WTC11 (cell line): ENCODE measurements around the gene PEX7.

ENCODE experiments used
- CBFB ChIP-seq: sonication (generic); formaldehyde crosslinking; IDR thresholded peaks from 2 replicates; pipeline ENCODE4 v1.8.1; 2022; ENCODE audit warnings: mild to moderate bottlenecking, low read depth, missing genetic modification reagents
- CREB1 ChIP-seq: sonication (generic); formaldehyde crosslinking; IDR thresholded peaks from 2 replicates; pipeline ENCODE4 v1.8.0; 2023; ENCODE audit warnings: mild to moderate bottlenecking, missing genetic modification reagents
- CTCF ChIP-seq: fragments of 200-600 bp; IDR thresholded peaks from 2 replicates; pipeline ENCODE4 v1.8.0; 2022; ENCODE audit warnings: antibody characterized with exemption
- HMGXB4 ChIP-seq: sonication (generic); formaldehyde crosslinking; IDR thresholded peaks from 2 replicates; pipeline ENCODE4 v1.8.1; 2023; ENCODE audit warnings: mild to moderate bottlenecking, moderate library complexity, missing genetic modification reagents
- JUN ChIP-seq: sonication (generic); formaldehyde crosslinking; IDR thresholded peaks from 2 replicates; pipeline ENCODE4 v1.8.0; 2023; ENCODE audit warnings: mild to moderate bottlenecking, missing genetic modification reagents
- MYBL2 ChIP-seq: sonication (generic); formaldehyde crosslinking; IDR thresholded peaks from 2 replicates; pipeline ENCODE4 v1.8.1; 2023; ENCODE audit warnings: mild to moderate bottlenecking, moderate library complexity, missing genetic modification reagents
- SP1 ChIP-seq: sonication (generic); formaldehyde crosslinking; conservative IDR thresholded peaks from 2 replicates; pipeline ENCODE4 v1.8.1; 2022; ENCODE audit warnings: missing genetic modification reagents
- TCF7 ChIP-seq: sonication (generic); formaldehyde crosslinking; IDR thresholded peaks from 2 replicates; pipeline ENCODE4 v1.8.0; 2022; ENCODE audit warnings: mild to moderate bottlenecking, low read depth, missing genetic modification reagents, moderate library complexity
- TEAD1 ChIP-seq: sonication (generic); formaldehyde crosslinking; IDR thresholded peaks from 2 replicates; pipeline ENCODE4 v1.8.0; 2022; ENCODE audit warnings: mild to moderate bottlenecking, missing genetic modification reagents
- ZBTB21 ChIP-seq: sonication (generic); formaldehyde crosslinking; IDR thresholded peaks from 2 replicates; pipeline ENCODE4 v1.8.1; 2023; ENCODE audit warnings: mild to moderate bottlenecking, missing genetic modification reagents, borderline replicate concordance
- ZNF138 ChIP-seq: sonication (generic); formaldehyde crosslinking; conservative IDR thresholded peaks from 2 replicates; pipeline ENCODE4 v1.8.1; 2022; ENCODE audit warnings: mild to moderate bottlenecking, moderate library complexity, missing genetic modification reagents
- TF ChIP-seq, protein P1 (sequence below): sonication (generic); formaldehyde crosslinking; IDR thresholded peaks from 2 replicates; pipeline ENCODE4 v1.8.1; 2022; ENCODE audit warnings: mild to moderate bottlenecking, missing genetic modification reagents, moderate library complexity, borderline replicate concordance
- TF ChIP-seq, protein P2 (sequence below): sonication (generic); formaldehyde crosslinking; IDR thresholded peaks from 2 replicates; pipeline ENCODE4 v1.8.0; 2022; ENCODE audit warnings: mild to moderate bottlenecking, missing genetic modification reagents
- TF ChIP-seq, protein P3 (sequence below): sonication (generic); formaldehyde crosslinking; IDR thresholded peaks from 2 replicates; pipeline ENCODE4 v1.8.1; 2023; ENCODE audit warnings: mild to moderate bottlenecking, missing genetic modification reagents, moderate library complexity

GRCh38 chr6:136783495-136784270, 38.7 kb upstream of the PEX7 start:
- TF ChIP-seq SP1 (CRISPR knock-in tag) (no peak), CTCF (no peak), ZBTB21 (no peak), TCF7 (CRISPR knock-in tag) (no peak), CBFB (no peak), CREB1 (no peak), ZNF138 (CRISPR knock-in tag) (no peak), TEAD1 (CRISPR knock-in tag) (no peak), HMGXB4 (no peak), JUN (CRISPR knock-in tag) (no peak), MYBL2 (no peak)
- TF ChIP-seq, protein P1, sequence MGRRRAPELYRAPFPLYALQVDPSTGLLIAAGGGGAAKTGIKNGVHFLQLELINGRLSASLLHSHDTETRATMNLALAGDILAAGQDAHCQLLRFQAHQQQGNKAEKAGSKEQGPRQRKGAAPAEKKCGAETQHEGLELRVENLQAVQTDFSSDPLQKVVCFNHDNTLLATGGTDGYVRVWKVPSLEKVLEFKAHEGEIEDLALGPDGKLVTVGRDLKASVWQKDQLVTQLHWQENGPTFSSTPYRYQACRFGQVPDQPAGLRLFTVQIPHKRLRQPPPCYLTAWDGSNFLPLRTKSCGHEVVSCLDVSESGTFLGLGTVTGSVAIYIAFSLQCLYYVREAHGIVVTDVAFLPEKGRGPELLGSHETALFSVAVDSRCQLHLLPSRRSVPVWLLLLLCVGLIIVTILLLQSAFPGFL, result no peak
- TF ChIP-seq, protein P2, sequence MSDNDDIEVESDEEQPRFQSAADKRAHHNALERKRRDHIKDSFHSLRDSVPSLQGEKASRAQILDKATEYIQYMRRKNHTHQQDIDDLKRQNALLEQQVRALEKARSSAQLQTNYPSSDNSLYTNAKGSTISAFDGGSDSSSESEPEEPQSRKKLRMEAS (CRISPR knock-in tag), result no peak
- TF ChIP-seq, protein P3, sequence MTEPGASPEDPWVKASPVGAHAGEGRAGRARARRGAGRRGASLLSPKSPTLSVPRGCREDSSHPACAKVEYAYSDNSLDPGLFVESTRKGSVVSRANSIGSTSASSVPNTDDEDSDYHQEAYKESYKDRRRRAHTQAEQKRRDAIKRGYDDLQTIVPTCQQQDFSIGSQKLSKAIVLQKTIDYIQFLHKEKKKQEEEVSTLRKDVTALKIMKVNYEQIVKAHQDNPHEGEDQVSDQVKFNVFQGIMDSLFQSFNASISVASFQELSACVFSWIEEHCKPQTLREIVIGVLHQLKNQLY (CRISPR knock-in tag), result no peak
